Caco-2 (cell line): ENCODE measurements around the gene KNL1. TPM values are rescaled to one million over a fixed set of nuclear protein-coding genes. Genes with fewer than 3 reads are reported as not detected.

Experiments
- BruUV-seq: library from RNA; stranded (reverse); fragments of 400-500 nt; replicated peaks from 2 replicates; lab custom pipeline; 2021; lab: Mats Ljungman, UMichigan
- CTCF ChIA-PET: fragments of 300-600 bp; sonication (Branson Sonifier 250); formaldehyde crosslinking; loops from one replicate; lab custom pipeline; 2022; ENCODE audit warnings: antibody characterized with exemption; lab: Charles Lee
- POLR2A ChIA-PET: fragments of 300-600 bp; sonication (Branson Sonifier 250); formaldehyde crosslinking; loops from one replicate; lab custom pipeline; 2022; ENCODE audit warnings: antibody characterized with exemption; lab: Charles Lee
- DNase-seq, 2 experiments: peaks; one replicate each; pipeline versions ENCODE4 v3.0.0 to v3.0.0-alpha.2; 2020 to 2022
- H3K27me3 ChIP-seq: replicated peaks from 2 replicates; pipeline ENCODE4 v1.6.0; 2011; ENCODE audit warnings: low read length; ENCODE audit not compliant: control insufficient read depth, insufficient read depth
- H3K36me3 ChIP-seq: 2 replicates; pipeline ENCODE4 v1.5.1; 2011; ENCODE audit warnings: low read length; ENCODE audit not compliant: control insufficient read depth, insufficient read depth
- H3K4me1 ChIP-seq: fragments of 250-450 bp; sonication (Bioruptor Pico); 2 replicates; pipeline ENCODE4 v1.5.1; 2020; ENCODE audit warnings: mild to moderate bottlenecking
- H3K4me3 ChIP-seq: 2 replicates; pipeline ENCODE4 v1.5.1; 2011; ENCODE audit warnings: low read depth, mild to moderate bottlenecking, control low read depth, low read length
- H3K9me3 ChIP-seq: fragments of 250-450 bp; sonication (Bioruptor Pico); 2 replicates; pipeline ENCODE4 v1.5.1; 2020; ENCODE audit warnings: mild to moderate bottlenecking, moderate library complexity
- H3K27ac Mint-ChIP-seq: one replicate; pipeline ENCODE4 v1.8.0; 2022; ENCODE audit warnings: mixed read lengths; ENCODE audit not compliant: unreplicated experiment
- H3K27me3 Mint-ChIP-seq: one replicate; pipeline ENCODE4 v1.8.0; 2022; ENCODE audit warnings: mixed read lengths; ENCODE audit not compliant: insufficient read depth, unreplicated experiment
- H3K36me3 Mint-ChIP-seq: one replicate; pipeline ENCODE4 v1.8.0; 2022; ENCODE audit warnings: mild to moderate bottlenecking, mixed read lengths; ENCODE audit not compliant: insufficient read depth, unreplicated experiment
- H3K4me1 Mint-ChIP-seq: one replicate; pipeline ENCODE4 v1.8.0; 2022; ENCODE audit warnings: low read depth, mixed read lengths; ENCODE audit not compliant: unreplicated experiment
- H3K4me3 Mint-ChIP-seq: one replicate; pipeline ENCODE4 v1.8.0; 2022; ENCODE audit warnings: mild to moderate bottlenecking, moderate library complexity, mixed read lengths; ENCODE audit not compliant: unreplicated experiment
- H3K9me3 Mint-ChIP-seq: one replicate; pipeline ENCODE4 v1.8.0; 2022; ENCODE audit warnings: mixed read lengths; ENCODE audit not compliant: unreplicated experiment
- intact Hi-C: fragments of 100-400 bp; cut with micrococcal nuclease; formaldehyde crosslinking; loops from one replicate; pipeline ENCODE4 v1.10.0; 2022; ENCODE audit not compliant: unreplicated experiment
- total RNA-seq: library from RNA; stranded (reverse); gene quantifications from 2 replicates; pipeline ENCODE4 v1.2.3, GENCODE V29; 2022
- TF ChIP-seq, protein P1 (sequence below), 2 experiments: fragments of 200-600 bp in 1 of 2; IDR thresholded peaks; 1 replicate in 1 of 2; 2 replicates in 1 of 2; pipeline versions ENCODE4 v1.5.1 to v1.8.0; 2011 to 2022; ENCODE audit warnings: antibody characterized with exemption in 1 of 2, control low read depth in 1 of 2, inconsistent platforms in 1 of 2, low read depth in 1 of 2, low read length in 1 of 2, mild to moderate bottlenecking in 1 of 2, moderate library complexity in 1 of 2; ENCODE audit not compliant: insufficient read depth in 1 of 2, severe bottlenecking in 1 of 2, unreplicated experiment in 1 of 2

Gene KNL1
- total RNA-seq, 1 experiment from 2014 or later: 29.5 TPM

DNA sequence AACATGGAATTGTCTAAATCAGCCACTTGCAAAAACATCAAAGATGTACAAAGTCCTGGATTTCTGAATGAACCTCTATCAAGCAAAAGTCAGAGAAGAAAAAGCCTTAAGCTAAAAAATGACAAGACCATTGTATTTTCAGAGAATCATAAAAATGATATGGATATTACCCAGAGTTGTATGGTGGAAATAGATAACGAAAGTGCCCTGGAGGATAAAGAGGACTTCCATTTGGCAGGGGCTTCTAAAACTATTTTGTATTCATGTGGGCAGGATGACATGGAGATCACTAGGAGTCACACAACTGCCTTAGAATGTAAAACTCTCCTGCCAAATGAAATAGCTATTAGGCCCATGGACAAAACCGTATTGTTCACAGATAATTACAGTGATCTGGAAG lies 29.3 kb downstream of the KNL1 start:
- BruUV-seq: no TSS peak
- H3K27me3 ChIP-seq: no peaks in the 10 kb centered on the region
- H3K4me1 ChIP-seq: no peaks in the 10 kb centered on the region
- H3K36me3 ChIP-seq: no peaks in the 10 kb centered on the region
- H3K4me3 Mint-ChIP-seq: no peak overlapping the region
- no peaks in the 10 kb centered on the region for H3K9me3 ChIP-seq
- H3K4me3 ChIP-seq: no peak overlapping the region
- H3K27ac Mint-ChIP-seq: no peak overlapping the region
- no peak for DNase-seq
- ChIA-PET CTCF (no interaction called here), POLR2A (no interaction called here)
- H3K27me3 Mint-ChIP-seq: no peaks in the 10 kb centered on the region
- peaks cover 18% of the 10 kb centered on the region for H3K36me3 Mint-ChIP-seq
- intact Hi-C loops: no loop called here
- TF ChIP-seq, protein P1, sequence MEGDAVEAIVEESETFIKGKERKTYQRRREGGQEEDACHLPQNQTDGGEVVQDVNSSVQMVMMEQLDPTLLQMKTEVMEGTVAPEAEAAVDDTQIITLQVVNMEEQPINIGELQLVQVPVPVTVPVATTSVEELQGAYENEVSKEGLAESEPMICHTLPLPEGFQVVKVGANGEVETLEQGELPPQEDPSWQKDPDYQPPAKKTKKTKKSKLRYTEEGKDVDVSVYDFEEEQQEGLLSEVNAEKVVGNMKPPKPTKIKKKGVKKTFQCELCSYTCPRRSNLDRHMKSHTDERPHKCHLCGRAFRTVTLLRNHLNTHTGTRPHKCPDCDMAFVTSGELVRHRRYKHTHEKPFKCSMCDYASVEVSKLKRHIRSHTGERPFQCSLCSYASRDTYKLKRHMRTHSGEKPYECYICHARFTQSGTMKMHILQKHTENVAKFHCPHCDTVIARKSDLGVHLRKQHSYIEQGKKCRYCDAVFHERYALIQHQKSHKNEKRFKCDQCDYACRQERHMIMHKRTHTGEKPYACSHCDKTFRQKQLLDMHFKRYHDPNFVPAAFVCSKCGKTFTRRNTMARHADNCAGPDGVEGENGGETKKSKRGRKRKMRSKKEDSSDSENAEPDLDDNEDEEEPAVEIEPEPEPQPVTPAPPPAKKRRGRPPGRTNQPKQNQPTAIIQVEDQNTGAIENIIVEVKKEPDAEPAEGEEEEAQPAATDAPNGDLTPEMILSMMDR (IDR thresholded peaks at IDR 0.05; ENCODE audit: insufficient read depth in 1 of 2, low read depth in 1 of 2, low read length in 1 of 2, severe bottlenecking in 1 of 2, unreplicated experiment in 1 of 2): no peak
- H3K4me1 Mint-ChIP-seq: no peaks in the 10 kb centered on the region
- no peaks in the 10 kb centered on the region for H3K9me3 Mint-ChIP-seq

DNA sequence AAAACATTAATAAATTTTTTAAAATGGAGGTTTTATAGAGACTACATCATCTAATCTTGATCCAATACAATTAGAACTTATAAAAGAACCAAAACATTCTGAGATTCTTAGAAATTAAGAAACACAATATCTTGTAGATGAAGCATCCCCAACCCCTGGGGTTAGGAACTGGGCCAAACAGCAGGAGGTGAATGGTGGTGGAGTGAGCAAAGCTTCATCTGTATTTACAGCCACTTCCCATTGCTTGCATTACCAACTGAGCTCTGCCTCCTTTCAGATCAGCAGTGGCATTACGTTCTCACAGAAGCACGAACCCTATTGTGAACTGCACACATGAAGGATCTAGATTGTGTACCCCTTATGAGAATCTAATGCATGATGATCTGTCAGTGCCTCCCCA lies 36.3 kb downstream of the KNL1 start:
- H3K27me3 ChIP-seq: no peaks in the 10 kb centered on the region
- H3K4me1 ChIP-seq: no peaks in the 10 kb centered on the region
- no peaks in the 10 kb centered on the region for H3K36me3 ChIP-seq
- Mint-ChIP-seq H3K36me3 (peaks cover 22% of the 10 kb centered on the region), H3K4me1 (no peaks in the 10 kb centered on the region), H3K4me3 (no peak overlapping the region), H3K27me3 (no peaks in the 10 kb centered on the region), H3K9me3 (no peaks in the 10 kb centered on the region), H3K27ac (no peak overlapping the region)
- no peaks in the 10 kb centered on the region for H3K9me3 ChIP-seq
- BruUV-seq: no TSS peak
- TF ChIP-seq, protein P1 (IDR thresholded peaks at IDR 0.05; ENCODE audit: insufficient read depth in 1 of 2, low read depth in 1 of 2, low read length in 1 of 2, severe bottlenecking in 1 of 2, unreplicated experiment in 1 of 2): no peak
- intact Hi-C loops: no loop called here
- no peak for DNase-seq
- ChIA-PET POLR2A (no interaction called here), CTCF (no interaction called here)
- H3K4me3 ChIP-seq: no peak overlapping the region

GRCh38 chr15:40633178-40633577 lies 39.1 kb downstream of the KNL1 start:
- DNase-seq: no peak
- no peak overlapping the region for H3K27ac Mint-ChIP-seq
- TF ChIP-seq, protein P1 (IDR thresholded peaks at IDR 0.05; ENCODE audit: insufficient read depth in 1 of 2, low read depth in 1 of 2, low read length in 1 of 2, severe bottlenecking in 1 of 2, unreplicated experiment in 1 of 2): no peak

More at GRCh38 chr15:40633178-40633577, 39.1 kb downstream of the KNL1 start:
- Mint-ChIP-seq H3K4me1 (no peaks in the 10 kb centered on the region), H3K9me3 (no peaks in the 10 kb centered on the region), H3K4me3 (no peak overlapping the region), H3K27me3 (no peaks in the 10 kb centered on the region), H3K36me3 (peaks cover 34% of the 10 kb centered on the region)
- Histone ChIP-seq H3K36me3 (no peaks in the 10 kb centered on the region), H3K4me3 (no peak overlapping the region), H3K4me1 (no peaks in the 10 kb centered on the region), H3K27me3 (no peaks in the 10 kb centered on the region), H3K9me3 (no peaks in the 10 kb centered on the region)
- CTCF ChIA-PET: no interaction called here
- BruUV-seq: no TSS peak
- intact Hi-C loops: no loop called here
- POLR2A ChIA-PET: interaction anchor here (0.6 kb wide), 1 partner anchor 174 kb away, joined by 3 read pairs; the partner anchor contains the start of gene DNAJC17
